Measurements from ENCODE around the gene BRSK2. TPM values are rescaled to one million over a fixed set of nuclear protein-coding genes. Genes with fewer than 3 reads are reported as not detected.

BRSK2 gene
- total and polyA plus RNA-seq, 9 of the 15 experiments (the other 6 are each of a cell fraction or from before 2014, with no cell fraction given): 0.06 to 0.52 (median 0.18) TPM; not detected in 5

GRCh38 chr11:1401656-1402221, 12.0 kb downstream of the BRSK2 start (continued):
- TF ChIP-seq ZNF75A (CRISPR knock-in tag; IDR thresholded peaks at IDR 0.05) (no peak), EHMT2 (IDR thresholded peaks at IDR 0.05) (peak; percentile 97), CBX1 (IDR thresholded peaks at IDR 0.05; ENCODE audit: low read depth) (no peak), ETS1 (conservative IDR thresholded peaks at IDR 0.05; ENCODE audit: control insufficient read depth, low read depth, low read length) (no peak), ATF1 (CRISPR knock-in tag; IDR thresholded peaks at IDR 0.05) (0 out of 2 replicates have a peak, but pooled peaks have one; percentile 11), ATF1 (tag; IDR thresholded peaks at IDR 0.05) (no peak), AFF1 (IDR thresholded peaks at IDR 0.05; ENCODE audit: low read depth in 1 of 2, partially characterized antibody in 2 of 2) (peak in 1 of 2 experiments; percentile 83), MAZ (CRISPR knock-in tag; conservative IDR thresholded peaks at IDR 0.05 in 1 of 2, IDR thresholded peaks at IDR 0.05 in 1 of 2) (peak in 1 of 2 experiments; percentile 37; a peak in 1 of 4 replicates), CREM (IDR thresholded peaks at IDR 0.05; ENCODE audit: low read depth) (peak; percentile 27; the same call in 1 of the 2 replicates), NCOA1 (IDR thresholded peaks at IDR 0.05; ENCODE audit: low read depth) (peak; percentile 29; the same call in 1 of the 2 replicates), ZNF263 (CRISPR knock-in tag; IDR thresholded peaks at IDR 0.05; ENCODE audit: borderline replicate concordance) (peak; percentile 69; the same call in 1 of the 2 replicates), NR3C1 (CRISPR knock-in tag; IDR thresholded peaks at IDR 0.05) (peak; percentile 69; the same call in 1 of the 2 replicates), ZNF511 (CRISPR knock-in tag; IDR thresholded peaks at IDR 0.05) (peak; percentile 89; the same call in 1 of the 2 replicates), HSF4 (CRISPR knock-in tag; IDR thresholded peaks at IDR 0.05; ENCODE audit: borderline replicate concordance) (no peak), BCL6 (CRISPR knock-in tag; IDR thresholded peaks at IDR 0.05) (no peak), RCOR1 (IDR thresholded peaks at IDR 0.05; ENCODE audit: borderline replicate concordance in 1 of 2, low read depth in 2 of 2, low read length in 2 of 2) (peak in 1 of 2 experiments; percentile 76; a peak in 2 of 4 replicates), ETV5 (CRISPR knock-in tag; IDR thresholded peaks at IDR 0.05; ENCODE audit: low read depth) (0 out of 2 replicates have a peak, but pooled peaks have one; percentile 30), SRF (CRISPR knock-in tag; IDR thresholded peaks at IDR 0.05) (peak in 1 of 2 experiments; percentile 63; a peak in 1 of 4 replicates)

All from K562 (cell line).